Body of pancreas (tissue), 4 donors: ENCODE measurements around the gene EEFSEC. TPM values are rescaled to one million over a fixed set of nuclear protein-coding genes. Genes with fewer than 3 reads are reported as not detected.

Source experiments
- ATAC-seq: fragments of 150-250 bp; one replicate; pipeline ENCODE4 v1.9.1; 2016
- DNase-seq, 4 donors: peaks; one replicate each; pipeline ENCODE4 v3.0.0-alpha.2; 2019
- H3K27ac ChIP-seq, 4 donors: fragments of 200-600 bp; sonication (generic); 1 replicate in 3 of 4; 2 replicates in 1 of 4; pipeline versions ENCODE4 v1.5.1 to v1.6.1; 2016 to 2019; ENCODE audit warnings: mild to moderate bottlenecking in 1 of 4, mixed read lengths in 1 of 4, moderate library complexity in 1 of 4
- H3K27me3 ChIP-seq, 2 donors: fragments of 200-600 bp; sonication (generic); one replicate each; pipeline ENCODE4 v1.6.0; 2016; ENCODE audit warnings: mild to moderate bottlenecking in 1 of 2
- H3K36me3 ChIP-seq, 2 donors: fragments of 200-600 bp; sonication (generic); replicated peaks in 1 of 2; 2 replicates each; pipeline ENCODE4 v1.5.1; 2016; ENCODE audit warnings: low read depth in 2 of 2; ENCODE audit not compliant: insufficient read depth in 1 of 2
- H3K4me1 ChIP-seq: fragments of 200-600 bp; sonication (generic); one replicate; pipeline ENCODE4 v1.6.0; 2016
- H3K4me3 ChIP-seq, 2 donors: fragments of 200-600 bp; sonication (generic); 1 replicate in 1 of 2; 2 replicates in 1 of 2; pipeline ENCODE4 v1.5.1; 2016 to 2019
- H3K9me3 ChIP-seq, 3 donors: fragments of 200-600 bp; sonication (generic); 1 replicate in 2 of 3; 2 replicates in 1 of 3; pipeline ENCODE4 v1.5.1; 2016
- POLR2A ChIP-seq, 3 donors: fragments of 450-650 bp; IDR thresholded peaks; one replicate each; pipeline ENCODE4 v1.6.1; 2016; ENCODE audit warnings: antibody characterized with exemption in 3 of 3, mild to moderate bottlenecking in 2 of 3
- WGBS, 2 donors: methylation state at CpG; one replicate each; pipeline ENCODE4 v1.1.5; 2017; 5-methylcytosine and 5-hydroxymethylcytosine counted together
- intact Hi-C: fragments of 100-400 bp; cut with DNase I; formaldehyde crosslinking; loops from one replicate; pipeline ENCODE4 v1.15.1; 2023
- total RNA-seq, 2 donors: library from RNA; depleted of rRNA; stranded (reverse); fragments of >200 nt; gene quantifications; one replicate each; pipeline ENCODE4 v1.1.0, GENCODE V29; 2016
- TF ChIP-seq, protein P1 (sequence below), 7 experiments: fragments of 450-650 bp in 4 of 7; fragments of 200-600 bp in 3 of 7; sonication (generic) in 3 of 7; IDR thresholded peaks; one replicate each; pipeline ENCODE4 v1.5.1; 2016 to 2019; ENCODE audit warnings: antibody characterized with exemption in 7 of 7

Gene EEFSEC
- total RNA-seq, 2 donors from 2014 or later = 8.6 to 33.0 TPM

DNA sequence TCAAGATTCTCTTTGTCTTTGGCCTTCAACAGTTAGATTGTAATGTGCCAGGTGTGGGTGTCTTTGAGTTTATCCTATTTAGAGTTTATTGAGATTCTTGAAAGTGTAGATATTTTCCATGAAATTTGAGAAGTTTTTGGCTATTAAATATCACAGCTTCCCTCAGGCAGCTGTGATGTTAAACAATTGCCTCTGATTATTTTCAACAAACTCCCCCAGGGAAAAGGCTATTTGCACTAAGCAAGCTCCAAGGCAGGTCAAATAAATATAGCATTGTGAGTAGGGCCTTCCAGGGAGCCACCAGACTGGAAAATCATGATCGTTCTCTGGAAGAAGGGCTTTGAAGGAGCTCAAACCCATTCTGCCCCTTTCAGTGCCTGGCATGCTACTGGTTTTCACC lies 107.0 kb downstream of the EEFSEC start:
- no peaks in the 10 kb centered on the region for H3K4me1 ChIP-seq
- no peaks in the 10 kb centered on the region for H3K27me3 ChIP-seq
- TF ChIP-seq POLR2A (IDR thresholded peaks at IDR 0.05) = no peak
- TF ChIP-seq, protein P1, sequence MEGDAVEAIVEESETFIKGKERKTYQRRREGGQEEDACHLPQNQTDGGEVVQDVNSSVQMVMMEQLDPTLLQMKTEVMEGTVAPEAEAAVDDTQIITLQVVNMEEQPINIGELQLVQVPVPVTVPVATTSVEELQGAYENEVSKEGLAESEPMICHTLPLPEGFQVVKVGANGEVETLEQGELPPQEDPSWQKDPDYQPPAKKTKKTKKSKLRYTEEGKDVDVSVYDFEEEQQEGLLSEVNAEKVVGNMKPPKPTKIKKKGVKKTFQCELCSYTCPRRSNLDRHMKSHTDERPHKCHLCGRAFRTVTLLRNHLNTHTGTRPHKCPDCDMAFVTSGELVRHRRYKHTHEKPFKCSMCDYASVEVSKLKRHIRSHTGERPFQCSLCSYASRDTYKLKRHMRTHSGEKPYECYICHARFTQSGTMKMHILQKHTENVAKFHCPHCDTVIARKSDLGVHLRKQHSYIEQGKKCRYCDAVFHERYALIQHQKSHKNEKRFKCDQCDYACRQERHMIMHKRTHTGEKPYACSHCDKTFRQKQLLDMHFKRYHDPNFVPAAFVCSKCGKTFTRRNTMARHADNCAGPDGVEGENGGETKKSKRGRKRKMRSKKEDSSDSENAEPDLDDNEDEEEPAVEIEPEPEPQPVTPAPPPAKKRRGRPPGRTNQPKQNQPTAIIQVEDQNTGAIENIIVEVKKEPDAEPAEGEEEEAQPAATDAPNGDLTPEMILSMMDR (IDR thresholded peaks at IDR 0.05) = no peak
- 90 to 95% methylated on average over 1 of the region's 1 CpG for WGBS, 2 donors
- no peak overlapping the region for H3K4me3 ChIP-seq
- ATAC-seq = no peak
- no peak for DNase-seq
- no peak overlapping the region for H3K27ac ChIP-seq
- intact Hi-C loops = no loop called here
- peaks cover 0 to 4% (median 0%) of the 10 kb centered on the region in 3 donors for H3K9me3 ChIP-seq
- H3K36me3 ChIP-seq = no peaks in the 10 kb centered on the region

DNA sequence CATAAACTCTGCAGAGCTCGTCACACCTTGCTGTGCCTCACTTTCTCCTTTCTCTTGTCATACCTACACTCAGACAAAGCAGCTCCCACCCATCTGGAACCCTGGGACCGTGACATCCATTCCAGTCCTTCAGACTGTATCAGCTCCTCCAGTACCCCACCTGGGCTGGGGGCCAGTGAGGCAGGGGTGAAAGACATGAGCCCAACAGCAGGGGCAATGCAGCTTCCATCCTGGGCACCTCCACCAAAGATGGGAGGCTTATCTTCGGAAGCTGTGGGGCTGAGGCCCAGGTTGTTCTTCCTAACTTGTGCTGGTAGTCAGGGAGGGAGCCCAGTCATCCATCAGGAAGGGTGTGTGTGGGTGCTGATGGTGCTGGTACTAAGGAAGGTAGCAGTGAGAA lies 109.2 kb downstream of the EEFSEC start:
- H3K4me1 ChIP-seq = no peaks in the 10 kb centered on the region
- ATAC-seq (no peak), DNase-seq (no peak)
- WGBS, 2 donors = 93% methylated on average over 2 to 3 of the region's 3 CpGs
- peaks cover 0 to 4% (median 0%) of the 10 kb centered on the region in 3 donors for H3K9me3 ChIP-seq
- no peak overlapping the region for H3K27ac ChIP-seq
- TF ChIP-seq POLR2A (IDR thresholded peaks at IDR 0.05) = no peak
- TF ChIP-seq, protein P1 (IDR thresholded peaks at IDR 0.05) = no peak
- intact Hi-C loops = no loop called here
- H3K36me3 ChIP-seq = no peaks in the 10 kb centered on the region
- H3K27me3 ChIP-seq = no peaks in the 10 kb centered on the region
- H3K4me3 ChIP-seq = no peak overlapping the region

DNA sequence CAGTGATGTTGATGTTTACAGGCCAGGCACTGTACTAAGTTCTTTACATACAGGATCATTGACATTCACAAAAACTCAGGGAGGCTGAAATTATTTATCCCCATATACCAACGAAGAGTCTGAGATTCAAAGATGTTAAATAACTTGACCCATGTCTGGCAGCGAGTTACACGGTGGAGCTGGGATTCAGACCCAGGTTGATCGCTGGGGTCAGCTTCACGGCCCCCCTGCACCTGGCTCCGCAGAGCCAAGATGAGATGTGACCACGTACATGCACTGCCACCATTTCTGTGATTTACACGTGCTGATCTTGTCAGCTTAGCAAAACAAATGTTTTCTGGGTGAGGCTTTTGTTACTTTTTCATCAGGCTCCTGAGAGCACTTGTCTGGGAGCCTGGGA lies 109.8 kb downstream of the EEFSEC start:
- Histone ChIP-seq H3K4me3 (no peak overlapping the region), H3K9me3 (peaks cover 0 to 4% (median 0%) of the 10 kb centered on the region in 3 donors), H3K27me3 (no peaks in the 10 kb centered on the region), H3K4me1 (no peaks in the 10 kb centered on the region), H3K27ac (no peak overlapping the region), H3K36me3 (no peaks in the 10 kb centered on the region)
- ATAC-seq (no peak), DNase-seq (no peak)
- intact Hi-C loops = no loop called here
- WGBS, 2 donors = 92 to 95% methylated on average over 8 of the region's 8 CpGs
- TF ChIP-seq POLR2A (IDR thresholded peaks at IDR 0.05) = no peak
- TF ChIP-seq, protein P1 (IDR thresholded peaks at IDR 0.05) = no peak

DNA sequence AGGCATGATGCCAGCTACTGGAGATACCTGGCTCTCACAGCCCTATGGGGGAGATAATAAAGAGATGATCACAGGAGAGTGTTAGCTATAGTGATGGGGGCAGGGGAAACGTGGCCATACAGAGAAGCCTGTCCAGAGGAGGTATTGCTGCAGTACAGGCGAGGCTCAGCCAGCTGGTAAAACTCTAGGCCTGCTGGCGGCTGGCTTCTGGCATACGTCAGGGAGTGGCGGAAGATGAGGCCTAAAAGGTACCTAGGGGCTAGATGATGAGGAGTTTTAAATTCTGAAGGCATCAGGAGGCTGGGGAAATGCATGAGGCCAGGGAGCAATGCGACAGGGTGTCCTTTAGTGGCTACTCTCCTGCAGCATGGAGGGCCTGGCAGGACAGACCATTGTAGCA lies 110.7 kb downstream of the EEFSEC start:
- no peak for ATAC-seq
- TF ChIP-seq POLR2A (IDR thresholded peaks at IDR 0.05) = no peak
- TF ChIP-seq, protein P1 (IDR thresholded peaks at IDR 0.05) = no peak
- 91 to 95% methylated on average over 6 of the region's 6 CpGs for WGBS, 2 donors
- DNase-seq = no peak
- Histone ChIP-seq H3K4me1 (no peaks in the 10 kb centered on the region), H3K9me3 (peaks cover 0 to 4% (median 0%) of the 10 kb centered on the region in 3 donors), H3K4me3 (no peak overlapping the region), H3K36me3 (no peaks in the 10 kb centered on the region), H3K27me3 (no peaks in the 10 kb centered on the region), H3K27ac (no peak overlapping the region)
- intact Hi-C loops = no loop called here

DNA sequence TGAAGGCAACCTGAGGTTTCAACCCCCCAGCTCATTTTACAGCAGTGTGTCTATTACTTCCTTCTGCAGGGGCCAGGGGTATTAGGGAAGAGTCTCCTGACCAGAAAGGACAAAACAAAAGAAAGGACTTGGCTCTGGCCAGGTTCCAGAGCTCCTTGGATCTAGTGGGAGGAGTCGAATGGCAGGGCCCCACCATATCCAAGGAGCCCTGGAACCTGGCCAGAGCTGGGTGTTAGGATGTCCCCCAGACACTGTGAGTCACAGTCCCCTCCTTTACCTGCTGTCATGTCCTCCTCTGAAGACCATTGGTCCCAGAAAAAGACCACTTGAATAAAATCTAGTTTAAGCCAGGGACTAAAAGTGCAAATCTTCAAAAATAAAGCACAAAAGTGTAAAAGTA lies 113.2 kb downstream of the EEFSEC start:
- intact Hi-C loops = no loop called here
- 60 to 69% methylated on average over 1 of the region's 1 CpG for WGBS, 2 donors
- Histone ChIP-seq H3K4me3 (no peak overlapping the region), H3K9me3 (no peaks in the 10 kb centered on the region), H3K27ac (no peak overlapping the region), H3K4me1 (peaks cover 17% of the 10 kb centered on the region), H3K36me3 (no peaks in the 10 kb centered on the region), H3K27me3 (no peaks in the 10 kb centered on the region)
- TF ChIP-seq POLR2A (IDR thresholded peaks at IDR 0.05) = no peak
- TF ChIP-seq, protein P1 (IDR thresholded peaks at IDR 0.05) = no peak
- DNase-seq (no peak), ATAC-seq (no peak)
